Activated B cell treated with CpG ODN at 0.5 μM for 24 hours (primary cell): Measurements from ENCODE around the gene TTLL12. TPM values are rescaled to one million over a fixed set of nuclear protein-coding genes. Genes with fewer than 3 reads are reported as not detected.

ENCODE experiments used
- ATAC-seq: fragments of 200-7000 bp; cut with Tn5 transposase; one replicate; pipeline ENCODE4 v1.10.0; 2021; ENCODE audit warnings: low read depth, mild to moderate bottlenecking, moderate library complexity
- CTCF ChIA-PET: fragments of 350-600 bp; sonication (Branson Sonifier 250); formaldehyde crosslinking; loops from one replicate; lab custom pipeline; 2021; ENCODE audit warnings: antibody characterized with exemption; lab: Charles Lee
- POLR2A ChIA-PET: fragments of 350-600 bp; sonication (Branson Sonifier 250); formaldehyde crosslinking; loops from one replicate; lab custom pipeline; 2021; ENCODE audit warnings: antibody characterized with exemption; lab: Charles Lee
- DNase-seq: peaks from one replicate; pipeline ENCODE4 v3.0.0; 2022
- H3K27ac Mint-ChIP-seq: one replicate; pipeline ENCODE4 v1.8.0; 2020; ENCODE audit warnings: mixed read lengths
- H3K27me3 Mint-ChIP-seq: one replicate; pipeline ENCODE4 v1.8.0; 2021; ENCODE audit warnings: mixed read lengths
- H3K36me3 Mint-ChIP-seq: one replicate; pipeline ENCODE4 v1.8.0; 2021; ENCODE audit warnings: low read depth, mixed read lengths
- H3K4me1 Mint-ChIP-seq: one replicate; pipeline ENCODE4 v1.8.0; 2021; ENCODE audit warnings: mixed read lengths
- H3K4me3 Mint-ChIP-seq: one replicate; pipeline ENCODE4 v1.8.0; 2020; ENCODE audit warnings: mild to moderate bottlenecking, mixed read lengths
- H3K9me3 Mint-ChIP-seq: one replicate; pipeline ENCODE4 v1.8.0; 2020; ENCODE audit warnings: mixed read lengths
- intact Hi-C: fragments of 100-400 bp; cut with micrococcal nuclease; formaldehyde crosslinking; loops from one replicate; pipeline ENCODE4 v1.15.1; 2024
- total RNA-seq: library from RNA; stranded (reverse); gene quantifications from 2 replicates; pipeline ENCODE4 v1.2.3, GENCODE V29; 2022
- TF ChIP-seq, protein P1 (sequence below): fragments of 200-600 bp; IDR thresholded peaks from one replicate; pipeline ENCODE4 v1.8.0; 2022; ENCODE audit warnings: antibody characterized with exemption, mild to moderate bottlenecking

TTLL12 gene
- total RNA-seq, 1 donor from 2014 or later: 31.5 TPM

- Mint-ChIP-seq H3K27me3 (peaks cover 7% of the 10 kb centered on the region), H3K9me3 (no peaks in the 10 kb centered on the region), H3K4me1 (peaks cover 5% of the 10 kb centered on the region), H3K36me3 (no peaks in the 10 kb centered on the region), H3K27ac (no peak overlapping the region), H3K4me3 (no peak overlapping the region)
- intact Hi-C loops: no loop called here
- no peak for ATAC-seq
- TF ChIP-seq, protein P1, sequence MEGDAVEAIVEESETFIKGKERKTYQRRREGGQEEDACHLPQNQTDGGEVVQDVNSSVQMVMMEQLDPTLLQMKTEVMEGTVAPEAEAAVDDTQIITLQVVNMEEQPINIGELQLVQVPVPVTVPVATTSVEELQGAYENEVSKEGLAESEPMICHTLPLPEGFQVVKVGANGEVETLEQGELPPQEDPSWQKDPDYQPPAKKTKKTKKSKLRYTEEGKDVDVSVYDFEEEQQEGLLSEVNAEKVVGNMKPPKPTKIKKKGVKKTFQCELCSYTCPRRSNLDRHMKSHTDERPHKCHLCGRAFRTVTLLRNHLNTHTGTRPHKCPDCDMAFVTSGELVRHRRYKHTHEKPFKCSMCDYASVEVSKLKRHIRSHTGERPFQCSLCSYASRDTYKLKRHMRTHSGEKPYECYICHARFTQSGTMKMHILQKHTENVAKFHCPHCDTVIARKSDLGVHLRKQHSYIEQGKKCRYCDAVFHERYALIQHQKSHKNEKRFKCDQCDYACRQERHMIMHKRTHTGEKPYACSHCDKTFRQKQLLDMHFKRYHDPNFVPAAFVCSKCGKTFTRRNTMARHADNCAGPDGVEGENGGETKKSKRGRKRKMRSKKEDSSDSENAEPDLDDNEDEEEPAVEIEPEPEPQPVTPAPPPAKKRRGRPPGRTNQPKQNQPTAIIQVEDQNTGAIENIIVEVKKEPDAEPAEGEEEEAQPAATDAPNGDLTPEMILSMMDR: no peak
- POLR2A ChIA-PET: no interaction called here
- DNase-seq: no peak
- CTCF ChIA-PET: interaction anchor here (1.1 to 5.1 kb wide), 3 partner anchors 114 to 153 kb away, joined by 4 to 45 read pairs (median 8); no protein-coding TSS in a partner anchor
These were observed 45.5 kb upstream of the TTLL12 start for GRCh38 chr22:43232445-43232844.

- Mint-ChIP-seq H3K4me1 (peaks cover 5% of the 10 kb centered on the region), H3K4me3 (no peak overlapping the region), H3K27ac (no peak overlapping the region), H3K36me3 (no peaks in the 10 kb centered on the region), H3K27me3 (peaks cover 7% of the 10 kb centered on the region), H3K9me3 (no peaks in the 10 kb centered on the region)
- POLR2A ChIA-PET: no interaction called here
- intact Hi-C loops: loop anchor here (1.0 to 2.0 kb wide), 2 partner anchors 115 to 1395 kb away; no protein-coding TSS in a partner anchor
- CTCF ChIA-PET: interaction anchor here (0.6 to 5.1 kb wide), 6 partner anchors 41 to 723 kb away, joined by 3 to 45 read pairs (median 4); no protein-coding TSS in a partner anchor
- ATAC-seq (no peak), DNase-seq (no peak)
- TF ChIP-seq, protein P1: no peak
These were observed 44.7 kb upstream of the TTLL12 start for GRCh38 chr22:43231724-43232034.

GRCh38 chr22:43230971-43231723, 44.2 kb upstream of the TTLL12 start:
- ChIA-PET CTCF (interaction anchor here (0.7 to 5.1 kb wide), 5 partner anchors 42 to 155 kb away, joined by 3 to 45 read pairs (median 4); no protein-coding TSS in a partner anchor), POLR2A (no interaction called here)
- H3K9me3 Mint-ChIP-seq: no peaks in the 10 kb centered on the region
- H3K27me3 Mint-ChIP-seq: peaks cover 7% of the 10 kb centered on the region
- ATAC-seq (peak; percentile 68), DNase-seq (peak; percentile 53)
- peaks cover 5% of the 10 kb centered on the region for H3K4me1 Mint-ChIP-seq
- no peak overlapping the region for H3K27ac Mint-ChIP-seq
- TF ChIP-seq, protein P1: peak; percentile 93
- no peaks in the 10 kb centered on the region for H3K36me3 Mint-ChIP-seq
- intact Hi-C loops: loop anchor here (1.0 to 2.0 kb wide), 2 partner anchors 115 to 1396 kb away; no protein-coding TSS in a partner anchor
- H3K4me3 Mint-ChIP-seq: no peak overlapping the region

DNA sequence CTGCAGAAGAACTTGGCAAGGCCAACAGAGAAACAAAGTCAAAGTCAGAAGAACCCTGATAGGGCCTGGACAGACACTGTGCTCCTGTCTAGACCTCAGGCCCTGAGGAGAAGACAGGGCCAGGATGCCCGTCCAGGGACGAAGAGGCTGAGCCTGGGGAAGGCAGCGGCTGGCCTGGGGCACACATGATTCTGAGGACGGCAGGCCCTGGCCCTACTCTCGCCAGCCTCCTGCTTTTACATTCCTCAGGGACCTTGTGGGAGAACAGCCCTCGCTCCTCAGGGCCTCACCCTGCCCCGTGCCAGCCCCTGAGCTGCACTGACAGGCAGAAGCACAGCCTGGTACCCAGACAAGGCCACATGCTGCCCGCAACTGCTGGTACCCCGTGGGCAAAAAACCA, 43.6 kb upstream of the TTLL12 start:
- intact Hi-C loops: loop anchor here (2.0 kb wide), 1 partner anchor 1396 kb away; no protein-coding TSS in a partner anchor
- H3K27ac Mint-ChIP-seq: no peak overlapping the region
- CTCF ChIA-PET: interaction anchor here (5.1 kb wide), 1 partner anchor 116 kb away, joined by 45 read pairs; no protein-coding TSS in a partner anchor
- no peak overlapping the region for H3K4me3 Mint-ChIP-seq
- H3K4me1 Mint-ChIP-seq: peaks cover 5% of the 10 kb centered on the region
- POLR2A ChIA-PET: no interaction called here
- TF ChIP-seq, protein P1: no peak
- no peaks in the 10 kb centered on the region for H3K9me3 Mint-ChIP-seq
- ATAC-seq (no peak), DNase-seq (no peak)
- peaks cover 7% of the 10 kb centered on the region for H3K27me3 Mint-ChIP-seq
- H3K36me3 Mint-ChIP-seq: no peaks in the 10 kb centered on the region

GRCh38 chr22:43228863-43229262, 41.9 kb upstream of the TTLL12 start:
- no peak for ATAC-seq
- POLR2A ChIA-PET: no interaction called here
- Mint-ChIP-seq H3K27me3 (peaks cover 7% of the 10 kb centered on the region), H3K36me3 (no peaks in the 10 kb centered on the region), H3K27ac (no peak overlapping the region), H3K4me3 (no peak overlapping the region), H3K9me3 (no peaks in the 10 kb centered on the region), H3K4me1 (peaks cover 5% of the 10 kb centered on the region)
- TF ChIP-seq, protein P1: no peak
- CTCF ChIA-PET: interaction anchor here (1.1 to 5.1 kb wide), 2 partner anchors 38 to 118 kb away, joined by 3 to 45 read pairs; no protein-coding TSS in a partner anchor
- no peak for DNase-seq
- intact Hi-C loops: no loop called here
